Astrocyte of the spinal cord (primary cell): ENCODE measurements around the gene PTPRN2.

Experiments used
- DNase-seq: peaks from one replicate; pipeline ENCODE4 v3.0.0; 2011; ENCODE audit warnings: low read depth, low spot score
- H3K4me3 ChIP-seq: 2 replicates; pipeline ENCODE4 v1.5.1; 2011; ENCODE audit warnings: low read depth, mild to moderate bottlenecking, low read length, moderate library complexity
- CTCF ChIP-seq: IDR thresholded peaks from 2 replicates; pipeline ENCODE4 v1.5.1; 2012; ENCODE audit warnings: low read depth, mild to moderate bottlenecking, low read length, inconsistent platforms
- in situ Hi-C: cut with HindIII; loops from 2 replicates; pipeline ENCODE4 v1.10.0; 2017; ENCODE audit warnings: low sequenced_read_pairs

PTPRN2 gene

GRCh38 chr7:157692460-157693011, 895.1 kb downstream of the PTPRN2 start:
- in situ Hi-C loops: no loop called here
- no peak overlapping the region for H3K4me3 ChIP-seq
- no peak for TF ChIP-seq CTCF
- DNase-seq: no peak

GRCh38 chr7:157691586-157692459, 895.8 kb downstream of the PTPRN2 start:
- no peak overlapping the region for H3K4me3 ChIP-seq
- no peak for DNase-seq
- in situ Hi-C loops: no loop called here
- TF ChIP-seq CTCF: no peak

GRCh38 chr7:157690833-157691585, 896.6 kb downstream of the PTPRN2 start:
- in situ Hi-C loops: no loop called here

GRCh38 chr7:157690058-157690832, 897.4 kb downstream of the PTPRN2 start:
- in situ Hi-C loops: no loop called here
- no peak for DNase-seq
- peak overlapping the region; percentile 46 for H3K4me3 ChIP-seq

More at GRCh38 chr7:157690833-157691585, 896.6 kb downstream of the PTPRN2 start:
- DNase-seq: peak; percentile 88
- TF ChIP-seq CTCF: no peak
- H3K4me3 ChIP-seq: peak overlapping the region; percentile 46

GRCh38 chr7:157689269-157690057, 898.2 kb downstream of the PTPRN2 start:
- in situ Hi-C loops: no loop called here
- peak overlapping the region; percentile 46 for H3K4me3 ChIP-seq
- no peak for TF ChIP-seq CTCF
- DNase-seq: no peak

More at GRCh38 chr7:157690058-157690832, 897.4 kb downstream of the PTPRN2 start:
- no peak for TF ChIP-seq CTCF
